HG03342 (cell line): Measurements from ENCODE around the gene FXYD3.
A peak's percentile ranks its signal among the peaks of the same experiment; 100 is the strongest.
"Not testable (repeated sequence)": the region's sequence is repeated elsewhere in the genome, so short reads cannot be mapped to it uniquely, and the experiment has no call there.

Experiments used
- ATAC-seq: cut with Tn5 transposase; IDR thresholded peaks from one replicate; pipeline ENCODE4 v1.9.1; 2021; ENCODE audit warnings: mild to moderate bottlenecking, moderate library complexity; ENCODE audit not compliant: unreplicated experiment

Gene FXYD3

DNA sequence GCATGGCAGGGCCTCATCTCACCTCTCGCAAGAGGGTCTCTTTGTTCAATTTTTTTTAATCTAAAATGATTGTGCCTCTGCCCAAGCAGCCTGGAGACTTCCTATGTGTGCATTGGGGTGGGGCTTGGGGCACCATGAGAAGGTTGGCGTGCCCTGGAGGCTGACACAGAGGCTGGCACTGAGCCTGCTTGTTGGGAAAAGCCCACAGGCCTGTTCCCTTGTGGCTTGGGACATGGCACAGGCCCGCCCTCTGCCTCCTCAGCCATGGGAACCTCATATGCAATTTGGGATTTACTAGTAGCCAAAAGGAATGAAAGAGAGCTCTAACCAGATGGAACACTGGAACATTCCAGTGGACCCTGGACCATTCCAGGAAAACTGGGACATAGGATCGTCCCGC, 8.0 kb downstream of the FXYD3 start:
- no peak for ATAC-seq

DNA sequence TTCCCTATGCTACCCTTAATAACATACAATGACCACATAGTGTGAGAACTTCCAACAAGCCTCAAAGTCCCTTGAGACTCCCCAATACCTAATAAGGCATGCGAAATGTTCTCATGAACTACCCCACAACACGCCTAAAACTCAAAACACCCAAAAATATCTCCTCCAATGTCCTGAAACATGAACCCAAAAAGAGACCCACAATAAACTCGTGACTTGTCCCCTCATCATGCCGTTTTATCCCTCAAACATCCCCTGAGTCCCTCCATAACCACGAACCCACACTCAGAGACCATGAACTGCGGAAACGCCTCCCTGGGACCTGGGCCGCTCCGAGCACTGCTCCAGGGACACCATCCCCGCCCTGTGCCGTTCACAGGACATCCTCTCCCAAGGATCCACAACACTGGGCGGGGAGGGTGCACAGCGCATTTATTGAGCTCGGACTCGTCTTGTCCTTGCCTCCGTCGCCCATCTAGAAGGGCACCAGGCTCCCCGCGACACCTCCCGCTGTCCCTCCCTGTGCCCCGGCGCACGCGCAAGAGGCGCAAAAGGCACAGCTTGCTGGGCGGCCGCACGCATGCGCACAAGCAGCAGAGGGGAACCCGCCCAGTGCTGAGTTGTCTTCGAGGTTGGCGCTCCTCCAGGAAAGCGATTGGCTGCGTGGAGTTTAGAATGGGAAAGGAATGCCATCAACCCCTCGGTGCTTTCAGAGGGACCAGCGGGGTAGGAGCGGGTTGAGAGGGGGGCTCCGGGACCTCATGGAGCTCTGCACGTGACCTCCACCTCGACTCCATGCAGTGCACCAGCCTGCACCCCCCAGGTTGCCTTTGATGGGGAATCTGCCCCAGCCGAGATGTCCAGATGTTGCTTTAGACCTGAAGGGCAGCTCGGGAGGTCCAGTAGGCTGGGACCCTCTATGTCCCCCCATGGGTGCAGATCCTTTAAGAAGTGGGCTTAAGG, 8.8 kb downstream of the FXYD3 start:
- ATAC-seq = peak; percentile 74

DNA sequence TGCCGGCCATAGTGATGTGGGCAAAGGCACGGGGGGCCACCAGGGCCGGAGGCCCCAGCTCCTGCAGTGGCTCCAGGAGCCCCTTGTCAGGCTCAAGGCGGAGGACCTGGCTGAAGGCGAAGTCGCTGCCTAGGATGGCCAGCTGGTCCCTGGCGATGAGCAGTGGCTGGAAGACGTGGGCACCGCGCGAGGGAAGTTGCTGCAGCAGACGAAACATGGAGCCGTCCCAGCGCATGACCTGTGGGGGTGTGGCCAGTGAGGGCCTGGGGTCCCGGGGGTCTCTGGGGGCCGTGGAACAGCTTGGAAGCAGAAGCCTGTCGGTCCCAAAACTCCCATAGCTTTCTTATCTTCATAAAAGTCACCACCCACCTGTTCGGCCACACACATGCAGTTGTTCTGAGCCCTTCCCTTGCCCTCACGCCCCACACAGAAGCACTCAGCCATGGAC, 9.7 kb downstream of the FXYD3 start:
- ATAC-seq = no peak

DNA sequence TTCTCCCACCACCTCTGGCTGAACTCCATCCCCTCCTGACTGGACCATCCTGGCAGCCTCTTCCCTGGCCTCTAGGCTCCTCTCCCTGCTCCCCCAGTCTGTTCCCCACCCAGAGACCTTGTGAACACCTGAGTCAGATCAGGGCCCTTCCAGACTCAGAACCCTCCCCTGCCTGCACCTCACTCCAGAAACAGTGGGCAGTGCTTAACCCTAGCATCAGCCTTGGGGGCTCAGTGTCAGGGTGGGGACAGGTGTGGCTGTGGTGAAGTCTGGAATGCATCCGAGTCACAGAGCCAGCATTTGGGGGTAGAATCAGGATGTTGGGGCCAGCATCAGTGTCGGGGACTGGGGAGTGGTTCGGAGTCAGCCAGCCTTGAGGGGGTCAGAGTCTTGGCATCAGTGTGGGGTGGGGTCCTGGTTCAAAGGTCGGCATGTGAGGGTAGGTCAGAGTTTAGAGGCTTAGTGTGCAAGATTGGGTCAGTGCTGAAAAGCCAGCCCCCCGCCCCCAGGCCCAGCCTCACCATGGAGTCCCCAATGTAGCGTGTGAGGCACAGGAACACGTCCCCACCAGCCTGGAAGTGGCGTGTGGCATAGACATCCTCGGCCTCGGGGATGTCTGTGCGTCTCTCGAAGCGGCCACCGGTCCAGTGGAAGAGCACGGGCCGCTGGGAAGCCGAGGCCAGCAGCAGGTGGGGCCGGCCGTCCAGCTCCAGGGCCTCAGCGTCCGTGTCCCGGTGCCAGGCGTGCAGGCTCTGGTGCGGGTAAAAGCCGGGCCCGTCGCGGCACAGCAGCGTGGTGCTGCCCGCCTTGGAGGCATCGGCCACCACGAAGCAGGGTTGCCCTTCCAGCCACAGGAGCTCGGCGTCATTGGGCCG, 10.4 kb downstream of the FXYD3 start:
- no peak for ATAC-seq

DNA sequence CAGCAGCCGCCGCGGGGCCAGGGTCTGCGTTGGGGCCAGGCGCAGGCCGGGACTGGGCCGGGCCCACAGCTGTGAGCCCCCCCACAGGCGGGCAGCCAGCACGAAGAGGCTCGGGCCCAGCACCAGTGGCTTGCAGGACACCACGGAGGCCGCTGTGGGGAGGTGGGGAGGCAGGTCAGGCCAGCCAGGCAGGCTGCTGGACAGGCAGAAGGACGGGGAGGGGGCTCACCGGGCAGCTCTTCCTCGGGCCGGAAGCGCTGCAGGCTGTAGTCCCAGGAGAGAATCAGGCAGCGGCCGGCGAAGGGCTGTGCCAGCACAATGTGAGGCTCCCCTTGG, 11.0 kb downstream of the FXYD3 start:
- ATAC-seq = no peak

DNA sequence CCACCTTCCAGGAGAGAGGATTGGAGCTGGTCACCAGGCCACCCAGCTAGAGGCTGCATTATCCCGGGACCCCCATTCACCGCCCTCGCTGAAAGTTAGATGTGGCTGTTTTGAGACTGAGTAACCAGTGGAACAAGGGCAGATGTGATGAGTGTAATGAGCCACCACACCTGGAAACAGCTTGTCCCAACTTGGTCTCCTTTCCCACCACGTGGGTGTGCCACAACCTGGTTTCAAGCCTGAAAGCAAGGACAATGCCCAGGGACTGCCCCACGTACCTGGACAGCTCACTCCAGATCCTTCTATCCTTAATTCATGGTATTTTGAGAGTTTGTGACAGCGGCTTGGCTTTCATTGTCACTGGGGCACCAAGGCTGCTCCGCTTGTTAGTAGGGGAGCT, 12.2 kb downstream of the FXYD3 start:
- no peak for ATAC-seq

DNA sequence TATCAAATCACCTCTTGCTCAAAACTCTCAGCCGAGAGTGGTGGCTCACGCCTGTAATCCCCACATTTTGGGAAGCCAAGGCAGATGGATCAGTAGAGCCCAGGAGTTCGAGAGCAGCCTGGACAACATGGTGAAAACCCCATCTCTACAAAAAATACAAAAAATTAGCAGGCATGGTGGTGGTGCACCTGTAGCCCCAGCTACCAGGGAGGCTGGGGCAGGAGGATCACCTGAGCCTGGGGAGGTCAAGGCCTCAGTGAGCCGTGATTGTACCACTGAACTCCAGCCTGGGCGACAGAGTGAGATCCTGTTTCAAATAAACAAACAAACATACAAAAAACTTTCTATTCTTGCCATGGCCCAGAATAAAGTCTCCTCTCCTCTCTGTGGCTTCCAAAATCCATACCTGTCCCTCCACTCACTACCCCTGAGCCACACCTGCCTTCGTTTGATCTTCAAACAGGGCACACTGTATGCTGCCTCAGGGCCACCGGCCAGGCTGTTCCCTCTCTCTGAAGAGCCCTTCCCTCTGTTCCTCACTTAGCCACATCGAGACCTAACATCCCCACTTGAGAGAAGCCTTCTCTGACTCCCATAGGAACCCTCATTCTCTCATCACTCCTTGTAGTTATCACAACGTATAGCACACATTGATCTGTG, 12.9 kb downstream of the FXYD3 start:
- ATAC-seq = no peak

DNA sequence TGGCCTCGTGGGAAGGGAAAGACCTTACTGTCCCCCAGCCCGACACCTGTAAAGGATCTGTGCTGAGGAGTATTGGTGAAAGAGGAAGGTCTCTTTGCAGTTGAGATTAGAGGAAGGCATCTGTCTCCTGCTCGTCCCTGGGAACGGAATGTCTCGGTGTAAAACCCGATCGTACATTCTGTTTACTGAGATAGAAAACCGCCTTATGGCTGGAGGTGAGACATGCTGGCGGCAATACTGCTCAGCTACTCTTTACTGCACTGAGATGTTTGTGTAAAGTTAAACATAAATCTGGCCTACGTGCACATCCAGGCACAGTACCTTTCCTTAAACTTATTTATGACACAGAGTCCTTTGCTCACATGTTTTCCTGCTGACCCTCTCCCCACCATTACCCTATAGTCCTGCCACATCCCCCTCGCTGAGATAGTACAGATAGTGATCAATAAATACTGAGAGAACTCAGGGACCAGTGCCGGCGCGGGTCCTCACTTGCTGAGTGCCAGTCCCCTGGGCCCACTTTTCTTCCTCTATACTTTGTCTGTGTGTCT, 14.2 kb downstream of the FXYD3 start:
- ATAC-seq = not testable (repeated sequence)

DNA sequence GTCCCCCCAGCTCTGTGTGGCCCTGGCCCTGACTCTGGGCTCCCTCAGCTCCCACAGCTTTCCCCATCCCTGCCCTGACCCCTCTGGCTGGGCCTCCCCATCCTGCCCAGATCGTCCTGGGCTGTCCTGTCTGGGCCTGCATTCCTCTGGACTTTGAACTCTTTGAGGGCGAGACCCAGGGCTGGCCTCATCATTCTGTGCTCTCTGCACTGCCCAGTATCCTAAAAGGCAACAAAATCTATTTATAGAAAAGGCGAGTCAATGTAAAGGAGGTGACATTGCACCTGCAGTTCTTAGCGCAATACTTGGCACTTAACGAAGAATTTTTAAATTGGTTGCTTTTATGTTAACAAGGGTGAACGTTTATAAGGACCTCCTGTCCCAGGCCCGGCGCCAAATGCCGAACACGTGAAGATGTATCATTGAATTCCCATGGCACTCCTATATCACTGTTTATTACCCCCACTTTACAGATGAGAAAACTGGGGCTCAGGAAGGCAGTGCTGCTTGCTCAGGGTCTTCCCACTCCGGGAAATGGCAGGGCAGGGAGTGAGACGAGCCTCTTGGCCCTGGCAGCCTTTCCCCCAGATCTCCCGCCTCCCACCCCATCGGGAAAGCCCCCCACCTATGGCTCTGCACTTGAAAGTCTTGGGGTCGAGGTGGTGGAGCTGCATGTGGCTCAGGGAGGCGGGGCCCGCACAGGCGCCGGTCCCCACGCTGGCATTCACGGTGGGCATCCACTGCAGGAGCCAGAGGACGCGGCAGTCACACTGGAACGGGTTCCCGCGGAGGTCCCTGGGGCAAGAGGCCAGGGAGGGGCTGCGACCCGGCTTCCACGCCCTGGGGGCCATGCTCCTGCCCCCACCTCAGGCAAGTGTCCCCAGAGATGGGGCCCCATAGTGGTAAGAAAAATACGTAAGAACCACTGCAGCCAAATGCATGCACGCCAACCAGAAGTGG, 15.4 kb downstream of the FXYD3 start:
- ATAC-seq = no peak

DNA sequence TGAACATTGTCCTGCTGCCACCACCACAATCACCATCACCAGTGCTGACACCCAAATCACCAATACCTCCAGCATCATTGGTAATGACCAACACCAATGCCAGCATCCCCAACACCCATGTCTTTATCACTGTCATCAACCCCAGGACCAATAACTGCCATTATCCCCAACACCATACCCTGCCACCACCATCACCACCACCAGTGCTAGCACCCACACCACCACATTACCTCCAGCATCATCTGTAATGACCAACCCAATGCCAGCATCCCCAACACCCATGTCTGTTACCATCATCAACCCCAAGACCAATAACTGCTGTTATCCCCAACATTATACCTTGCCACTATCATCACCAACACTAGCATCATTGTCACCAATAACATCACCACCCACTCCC, 16.6 kb downstream of the FXYD3 start:
- no peak for ATAC-seq

DNA sequence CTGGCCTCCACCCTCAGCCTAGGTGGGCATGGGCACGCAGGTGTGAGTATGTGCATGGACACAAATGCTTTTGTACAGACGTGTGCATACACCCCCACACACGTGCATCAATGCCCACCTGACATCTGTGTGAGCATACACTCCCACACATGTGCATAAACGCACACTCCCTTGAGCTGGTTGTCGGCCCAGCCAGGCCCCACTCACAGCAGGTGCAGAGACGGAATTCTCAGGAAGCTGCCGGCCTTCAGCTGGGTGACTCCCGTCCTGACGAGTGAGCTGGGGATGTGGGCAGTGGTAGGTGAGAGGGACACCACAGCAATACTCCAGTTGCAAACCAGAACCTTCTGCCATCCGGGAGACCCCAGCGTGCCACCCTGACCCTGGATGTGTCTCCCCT, 18.2 kb downstream of the FXYD3 start:
- ATAC-seq = no peak

DNA sequence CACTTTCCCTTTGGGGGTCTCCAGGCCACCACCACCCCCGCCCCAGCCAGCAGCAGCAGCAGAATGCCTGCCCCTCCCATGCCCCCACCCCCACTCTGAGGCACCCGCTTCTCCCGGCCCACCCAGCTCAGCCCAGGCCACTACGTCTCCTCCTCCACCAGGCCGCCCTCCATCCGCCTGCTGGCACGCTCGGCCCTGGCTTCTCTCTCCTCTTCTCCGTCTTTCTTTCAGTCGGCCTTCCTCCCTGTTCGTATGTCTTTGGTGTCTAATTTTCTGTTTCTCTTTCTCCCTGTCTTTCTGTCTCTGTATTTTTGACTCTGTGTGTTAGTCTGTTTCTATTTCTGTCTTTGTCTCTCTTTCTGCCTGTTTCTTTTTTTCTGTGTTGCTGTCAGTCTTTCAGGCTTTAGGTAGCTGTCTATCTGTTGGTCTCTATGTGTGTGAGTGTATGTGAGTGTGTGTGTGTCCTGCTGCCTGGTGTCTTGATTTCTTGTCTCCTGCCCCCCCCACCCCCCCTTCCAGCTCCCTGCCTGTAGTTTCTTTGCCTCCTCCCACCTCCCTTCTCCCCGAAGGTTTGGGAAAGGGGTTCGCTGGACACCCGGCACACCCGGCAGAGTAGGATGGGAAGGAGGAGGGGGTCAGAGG, 19.1 kb downstream of the FXYD3 start, which contains the start of gene LGI4:
Gene LGI4, minus strand, starts transcription at position 459 of the 642 bp plus-strand sequence. Its CDS starts 379 bp downstream, at position 80.
- ATAC-seq = no peak

DNA sequence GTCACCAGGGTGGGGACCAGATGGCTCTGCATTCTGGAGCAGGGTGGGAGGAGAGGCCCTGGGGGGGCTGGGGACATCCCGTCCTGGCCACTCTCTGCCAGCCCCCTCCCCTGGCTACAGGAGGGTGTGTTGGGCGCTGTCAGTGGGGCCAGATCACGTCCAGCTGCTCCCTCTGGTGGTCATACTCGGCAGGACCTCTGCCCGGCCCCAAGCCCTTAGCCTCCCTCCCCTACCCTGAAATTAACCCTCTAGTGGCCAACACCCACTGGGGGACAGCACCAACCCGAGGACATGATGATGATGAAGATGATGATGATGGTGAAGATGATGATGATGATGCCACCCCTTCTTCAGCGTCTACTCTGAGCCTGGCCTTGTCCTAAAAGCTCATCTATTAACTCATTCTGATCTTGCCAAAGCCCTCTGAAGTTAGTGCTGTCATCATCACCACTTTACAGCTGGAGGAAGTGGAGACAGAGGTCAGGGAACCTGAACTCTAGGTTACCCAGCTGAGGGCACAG, 19.8 kb downstream of the FXYD3 start:
- ATAC-seq = no peak

DNA sequence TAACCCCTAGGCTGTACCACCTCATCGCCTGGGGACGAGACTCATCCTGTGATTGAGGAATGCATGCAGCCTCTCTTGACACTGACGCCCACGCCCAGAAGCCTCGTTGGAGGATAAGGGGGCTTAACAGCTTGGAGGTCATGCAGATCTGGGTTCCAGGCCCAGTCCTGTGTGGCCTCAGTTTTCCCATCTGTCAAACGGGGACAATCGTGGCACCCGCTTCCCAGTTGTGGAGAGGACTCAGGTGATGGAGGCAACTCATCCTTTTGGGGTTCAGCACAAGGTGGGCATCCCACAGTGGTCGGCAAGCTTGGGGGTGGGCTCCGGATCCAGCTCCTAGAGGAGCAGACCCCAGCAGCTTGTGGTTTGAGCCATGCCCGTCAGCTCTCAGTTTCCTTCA, 20.6 kb downstream of the FXYD3 start:
- no peak for ATAC-seq

DNA sequence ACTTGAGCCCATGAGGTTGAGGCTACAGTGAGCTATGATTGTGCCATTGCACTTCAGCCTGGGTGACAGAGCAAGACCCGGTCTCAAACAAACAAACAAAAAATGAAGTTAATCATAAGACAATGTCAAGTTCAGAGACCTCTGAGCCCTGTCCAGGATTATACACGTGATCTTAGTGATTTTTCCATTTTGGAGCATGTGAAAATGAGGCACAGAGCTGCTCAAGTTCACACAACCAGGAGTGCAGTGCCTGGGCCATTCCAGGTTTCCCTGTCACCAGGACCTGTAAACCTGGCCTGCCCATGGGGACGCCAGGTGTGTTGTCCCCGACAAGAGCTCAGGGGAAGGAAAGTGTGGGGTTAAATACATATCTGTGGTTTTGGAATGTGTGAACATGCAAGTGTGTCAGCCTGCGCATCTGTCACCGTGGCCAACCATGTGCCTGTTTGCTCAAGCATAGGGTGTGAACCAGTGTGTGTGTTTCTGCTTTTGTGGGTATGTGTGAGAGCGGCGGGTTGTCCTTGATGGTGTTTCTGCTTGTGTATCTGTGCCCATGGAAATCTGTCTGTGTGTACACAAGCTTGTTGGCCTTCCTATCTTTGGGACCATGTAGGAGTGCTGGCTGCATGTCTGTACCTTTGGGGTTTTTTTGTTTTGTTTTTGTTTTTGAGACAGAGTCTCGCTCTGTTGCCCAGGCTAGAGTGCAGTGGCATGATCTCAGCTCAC, 21.5 kb downstream of the FXYD3 start:
- no peak for ATAC-seq

DNA sequence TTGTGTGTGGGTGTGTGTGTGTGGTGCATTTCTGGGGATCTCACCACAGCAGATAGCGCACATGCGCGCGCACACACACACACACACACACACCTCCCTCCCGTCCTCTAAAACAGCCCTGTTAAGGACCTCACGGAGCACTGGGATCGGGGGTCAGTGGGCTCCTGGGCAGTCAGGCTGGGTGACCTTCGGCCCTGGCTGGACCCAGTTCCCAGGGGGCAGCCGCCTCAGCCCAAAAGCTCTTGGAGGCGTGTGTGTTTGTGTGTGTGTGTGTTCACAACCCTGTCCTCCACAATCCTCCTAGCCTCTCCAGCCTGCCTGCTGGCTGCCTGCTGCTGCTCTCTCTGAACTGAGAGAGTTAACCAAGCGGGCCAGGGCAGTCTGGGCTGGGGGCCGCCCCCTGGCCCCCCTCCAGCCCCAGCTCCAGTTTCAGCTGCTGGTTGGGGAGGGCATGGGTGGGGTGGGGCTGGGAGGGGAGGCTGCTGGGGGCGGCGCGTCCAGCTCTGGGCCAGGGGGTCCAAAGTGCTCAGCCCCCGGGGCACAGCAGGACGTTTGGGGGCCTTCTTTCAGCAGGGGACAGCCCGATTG, 22.8 kb downstream of the FXYD3 start, which contains the start of gene FXYD1:
Gene FXYD1, plus strand, starts transcription at position 520 of the 588 bp plus-strand sequence. CDS start 1,256 bp downstream, outside the sequence.
- no peak for ATAC-seq

DNA sequence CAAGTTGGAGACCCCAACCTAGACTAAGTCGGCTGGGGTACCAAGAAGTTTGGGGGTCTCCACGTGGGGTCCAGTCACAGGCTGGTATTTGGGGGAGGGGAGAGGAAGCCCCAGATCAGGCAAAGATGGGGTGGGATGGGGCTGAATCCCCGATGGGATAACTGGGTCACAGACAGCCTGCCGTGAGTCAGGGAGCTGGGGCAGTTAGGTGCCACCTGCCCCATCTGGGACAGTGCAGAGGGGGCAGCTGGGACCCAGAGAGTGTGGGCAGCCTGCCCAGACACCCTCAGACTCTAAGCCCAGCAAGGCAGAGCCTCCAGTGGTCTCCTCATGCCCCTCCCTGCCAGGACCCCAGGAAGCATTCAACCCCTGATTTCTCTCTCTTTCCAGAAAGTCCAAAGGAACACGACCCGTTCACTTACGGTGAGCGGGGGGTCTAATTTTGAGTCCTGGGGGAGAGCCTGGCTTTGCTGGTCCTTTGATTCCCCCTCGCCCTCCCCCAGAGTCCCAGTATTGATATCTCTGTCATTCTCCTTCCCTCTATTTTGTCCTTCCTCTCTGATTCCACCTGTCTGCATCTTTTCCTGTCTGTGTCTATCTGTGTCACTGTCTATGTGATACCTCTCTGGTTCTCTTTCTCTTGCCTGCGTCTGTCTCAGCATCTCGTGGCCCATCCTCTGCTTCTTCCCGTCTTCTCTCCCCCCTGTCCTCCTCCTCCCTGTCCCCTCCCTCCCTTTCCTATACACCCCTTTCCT, 24.8 kb downstream of the FXYD3 start:
- no peak for ATAC-seq
